Activated CD8-positive, alpha-beta T cell treated with anti-CD3 and anti-CD28 coated beads for 36 hours (primary cell): ENCODE measurements around the gene PDHX. TPM values are rescaled to one million over a fixed set of nuclear protein-coding genes. Genes with fewer than 3 reads are reported as not detected.

Source experiments
- ATAC-seq: fragments of 200-7000 bp; cut with Tn5 transposase; one replicate; pipeline ENCODE4 v1.10.0; 2021; ENCODE audit warnings: mild to moderate bottlenecking, moderate library complexity
- CTCF ChIA-PET: fragments of 350-600 bp; sonication (Branson Sonifier 250); formaldehyde crosslinking; loops from one replicate; lab custom pipeline; 2021; ENCODE audit warnings: antibody characterized with exemption; lab: Charles Lee
- POLR2A ChIA-PET: fragments of 350-600 bp; sonication (Branson Sonifier 250); formaldehyde crosslinking; loops from one replicate; lab custom pipeline; 2021; ENCODE audit warnings: antibody characterized with exemption; lab: Charles Lee
- DNase-seq: peaks from one replicate; pipeline ENCODE4 v3.0.0-alpha.2; 2020
- H3K27ac Mint-ChIP-seq: one replicate; pipeline ENCODE4 v1.8.0; 2021; ENCODE audit warnings: mild to moderate bottlenecking, mixed read lengths
- H3K27me3 Mint-ChIP-seq: one replicate; pipeline ENCODE4 v1.8.0; 2021; ENCODE audit warnings: mixed read lengths
- H3K36me3 Mint-ChIP-seq: one replicate; pipeline ENCODE4 v1.8.0; 2021; ENCODE audit warnings: low read depth, mixed read lengths
- H3K4me1 Mint-ChIP-seq: one replicate; pipeline ENCODE4 v1.8.0; 2021; ENCODE audit warnings: low read depth, mixed read lengths
- H3K4me3 Mint-ChIP-seq: one replicate; pipeline ENCODE4 v1.8.0; 2021; ENCODE audit warnings: mild to moderate bottlenecking, moderate library complexity, mixed read lengths
- H3K9me3 Mint-ChIP-seq: one replicate; pipeline ENCODE4 v1.8.0; 2021; ENCODE audit warnings: mixed read lengths
- intact Hi-C: fragments of 100-400 bp; cut with micrococcal nuclease; formaldehyde crosslinking; loops from one replicate; pipeline ENCODE4 v1.10.0; 2022
- total RNA-seq, 2 experiments: library from RNA; stranded (reverse); gene quantifications; one replicate each; pipeline ENCODE4 v1.2.3, GENCODE V29; 2021
- TF ChIP-seq, protein P1 (sequence below): fragments of 200-600 bp; IDR thresholded peaks from one replicate; pipeline ENCODE4 v1.8.0; 2022; ENCODE audit warnings: antibody characterized with exemption, mild to moderate bottlenecking

PDHX gene
- total RNA-seq, 2 experiments from 2014 or later, result 37.1 to 37.4 TPM

DNA sequence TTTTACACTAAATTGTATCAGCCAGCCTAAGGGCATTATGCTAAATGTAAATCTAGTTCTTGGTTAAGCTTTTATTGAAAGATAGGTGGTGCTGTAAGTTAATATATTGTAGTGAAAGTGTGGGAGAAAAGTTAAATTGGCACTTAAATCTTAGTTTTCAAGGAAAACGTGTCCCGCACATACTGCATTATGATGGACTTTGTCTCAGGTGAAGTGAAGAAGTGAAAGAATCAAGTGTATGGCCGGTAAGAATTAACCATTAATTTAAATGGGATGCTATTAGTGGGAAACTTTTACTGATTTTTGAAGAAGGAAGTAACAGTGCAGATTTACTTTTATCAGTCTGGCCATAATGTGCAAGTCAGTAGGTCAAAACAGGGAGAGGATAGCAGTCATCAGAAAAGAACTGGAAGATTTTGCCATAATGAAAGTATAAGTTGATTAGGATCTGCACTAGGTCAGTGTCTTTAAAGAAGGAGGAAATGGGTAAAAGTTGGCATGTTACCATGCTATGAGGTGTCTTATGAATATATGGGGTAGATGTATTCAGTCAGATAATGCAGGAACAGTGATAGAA, 81.6 kb downstream of the PDHX start:
- peaks cover 25% of the 10 kb centered on the region for H3K4me1 Mint-ChIP-seq

DNA sequence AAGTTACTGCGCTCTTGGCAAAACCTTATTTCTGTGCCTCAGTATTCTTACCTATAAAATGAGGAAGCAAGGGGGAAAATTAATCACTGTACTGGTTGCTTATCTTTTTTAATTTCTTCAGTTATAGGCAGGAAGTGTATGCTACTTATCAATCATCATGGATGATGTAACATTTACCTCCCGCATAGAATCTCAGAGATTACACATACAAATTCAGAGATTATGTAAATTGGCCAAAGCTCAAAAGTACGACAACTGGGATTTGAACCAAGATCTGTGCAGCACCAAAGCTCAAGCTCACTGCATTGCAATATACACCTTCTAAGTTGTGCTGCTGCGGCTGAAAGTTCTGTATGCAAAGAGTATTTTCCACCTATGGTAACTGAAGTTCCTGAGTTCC, 83.0 kb downstream of the PDHX start:
- Mint-ChIP-seq H3K4me3 (no peak overlapping the region), H3K4me1 (peaks cover 36% of the 10 kb centered on the region), H3K27me3 (no peaks in the 10 kb centered on the region), H3K27ac (no peak overlapping the region), H3K9me3 (no peaks in the 10 kb centered on the region), H3K36me3 (peaks cover 1% of the 10 kb centered on the region)
- ATAC-seq (no peak), DNase-seq (no peak)
- ChIA-PET CTCF (interaction anchor here (0.7 to 8.3 kb wide), 16 partner anchors 14 to 392 kb away, joined by 3 to 51 read pairs (median 4); no protein-coding TSS in a partner anchor), POLR2A (interaction anchor here (1.5 to 3.2 kb wide), 2 partner anchors 141 to 146 kb away, joined by 5 to 9 read pairs; no protein-coding TSS in a partner anchor)
- TF ChIP-seq, protein P1, sequence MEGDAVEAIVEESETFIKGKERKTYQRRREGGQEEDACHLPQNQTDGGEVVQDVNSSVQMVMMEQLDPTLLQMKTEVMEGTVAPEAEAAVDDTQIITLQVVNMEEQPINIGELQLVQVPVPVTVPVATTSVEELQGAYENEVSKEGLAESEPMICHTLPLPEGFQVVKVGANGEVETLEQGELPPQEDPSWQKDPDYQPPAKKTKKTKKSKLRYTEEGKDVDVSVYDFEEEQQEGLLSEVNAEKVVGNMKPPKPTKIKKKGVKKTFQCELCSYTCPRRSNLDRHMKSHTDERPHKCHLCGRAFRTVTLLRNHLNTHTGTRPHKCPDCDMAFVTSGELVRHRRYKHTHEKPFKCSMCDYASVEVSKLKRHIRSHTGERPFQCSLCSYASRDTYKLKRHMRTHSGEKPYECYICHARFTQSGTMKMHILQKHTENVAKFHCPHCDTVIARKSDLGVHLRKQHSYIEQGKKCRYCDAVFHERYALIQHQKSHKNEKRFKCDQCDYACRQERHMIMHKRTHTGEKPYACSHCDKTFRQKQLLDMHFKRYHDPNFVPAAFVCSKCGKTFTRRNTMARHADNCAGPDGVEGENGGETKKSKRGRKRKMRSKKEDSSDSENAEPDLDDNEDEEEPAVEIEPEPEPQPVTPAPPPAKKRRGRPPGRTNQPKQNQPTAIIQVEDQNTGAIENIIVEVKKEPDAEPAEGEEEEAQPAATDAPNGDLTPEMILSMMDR, result no peak
- intact Hi-C loops, result loop anchor here (5.0 kb wide), 1 partner anchor 233 kb away; no protein-coding TSS in a partner anchor

More for the DNA sequence above, 81.6 kb downstream of the PDHX start:
- intact Hi-C loops, result loop anchor here (5.0 kb wide), 1 partner anchor 234 kb away; no protein-coding TSS in a partner anchor
- H3K27ac Mint-ChIP-seq, result no peak overlapping the region
- DNase-seq (no peak), ATAC-seq (peak; percentile 42)
- TF ChIP-seq, protein P1, result peak; percentile 90
- POLR2A ChIA-PET, result interaction anchor here (1.0 kb wide), 1 partner anchor 25 kb away, joined by 3 read pairs; no protein-coding TSS in a partner anchor
- CTCF ChIA-PET, result interaction anchor here (0.6 to 8.3 kb wide), 10 partner anchors 12 to 393 kb away, joined by 3 to 51 read pairs (median 4); no protein-coding TSS in a partner anchor
- H3K4me3 Mint-ChIP-seq, result no peak overlapping the region
- peaks cover 1% of the 10 kb centered on the region for H3K36me3 Mint-ChIP-seq
- no peaks in the 10 kb centered on the region for H3K27me3 Mint-ChIP-seq
- H3K9me3 Mint-ChIP-seq, result no peaks in the 10 kb centered on the region

DNA sequence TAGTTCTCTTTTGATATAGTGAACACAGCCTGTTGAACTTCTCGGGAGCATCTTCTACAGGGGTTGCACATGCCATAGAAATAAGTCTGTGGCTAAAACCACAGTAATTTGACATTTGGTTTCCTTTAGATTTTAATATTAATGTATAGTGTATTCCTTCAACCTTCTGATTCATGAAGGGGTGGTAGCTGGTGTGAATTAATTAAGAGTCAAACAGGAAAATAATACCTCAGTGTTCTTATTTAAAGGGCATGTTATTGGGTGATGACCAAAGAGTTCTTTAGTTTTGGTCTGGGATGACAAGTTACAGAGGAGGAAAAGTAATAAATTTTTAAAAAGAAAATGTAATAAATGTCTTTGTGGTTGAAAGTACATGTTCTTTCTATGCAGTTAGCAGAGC, 86.8 kb downstream of the PDHX start:
- TF ChIP-seq, protein P1, result no peak
- H3K27me3 Mint-ChIP-seq, result no peaks in the 10 kb centered on the region
- peaks cover 59% of the 10 kb centered on the region for H3K4me1 Mint-ChIP-seq
- no peak overlapping the region for H3K27ac Mint-ChIP-seq
- H3K36me3 Mint-ChIP-seq, result peaks cover 1% of the 10 kb centered on the region
- DNase-seq (no peak), ATAC-seq (no peak)
- no peak overlapping the region for H3K4me3 Mint-ChIP-seq
- ChIA-PET POLR2A (interaction anchor here (1.1 to 2.2 kb wide), 3 partner anchors 136 to 277 kb away, joined by 3 to 8 read pairs (median 6); partner anchors contain the start of gene CD44), CTCF (interaction anchor here (0.9 to 8.3 kb wide), 9 partner anchors 11 to 388 kb away, joined by 3 to 51 read pairs (median 4); no protein-coding TSS in a partner anchor)
- intact Hi-C loops, result loop anchor here (2.0 to 5.0 kb wide), 2 partner anchors 142 to 389 kb away; no protein-coding TSS in a partner anchor
- H3K9me3 Mint-ChIP-seq, result no peaks in the 10 kb centered on the region

DNA sequence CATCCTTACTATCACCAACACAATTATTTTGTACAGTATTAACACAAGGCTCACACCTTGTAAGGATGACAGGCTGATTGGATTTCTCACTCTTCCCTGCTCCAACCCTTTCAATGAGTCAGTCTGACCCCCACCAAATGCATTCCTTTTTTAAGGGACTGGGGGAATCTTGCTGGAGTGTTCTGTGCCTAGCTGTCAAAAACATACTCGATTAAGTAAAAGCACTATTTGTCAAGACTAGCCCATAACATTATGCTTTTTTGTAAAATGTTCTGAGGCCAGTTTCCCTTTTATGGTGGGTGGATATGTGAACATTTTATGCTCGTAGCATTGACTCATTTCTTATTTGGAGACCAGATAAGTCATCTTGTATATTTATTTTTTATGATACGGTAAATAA, 87.2 kb downstream of the PDHX start:
- ChIA-PET CTCF (interaction anchor here (1.2 to 8.3 kb wide), 3 partner anchors 41 to 388 kb away, joined by 4 to 51 read pairs (median 5); no protein-coding TSS in a partner anchor), POLR2A (interaction anchor here (1.1 to 2.2 kb wide), 3 partner anchors 135 to 277 kb away, joined by 3 to 8 read pairs (median 6); partner anchors contain the start of gene CD44)
- H3K27me3 Mint-ChIP-seq, result no peaks in the 10 kb centered on the region
- H3K4me1 Mint-ChIP-seq, result peaks cover 56% of the 10 kb centered on the region
- no peak for DNase-seq
- peaks cover 1% of the 10 kb centered on the region for H3K36me3 Mint-ChIP-seq
- intact Hi-C loops, result loop anchor here (2.0 to 5.0 kb wide), 2 partner anchors 141 to 389 kb away; no protein-coding TSS in a partner anchor
- no peak overlapping the region for H3K27ac Mint-ChIP-seq
- H3K4me3 Mint-ChIP-seq, result no peak overlapping the region
- H3K9me3 Mint-ChIP-seq, result no peaks in the 10 kb centered on the region
- TF ChIP-seq, protein P1, result no peak
- ATAC-seq, result no peak
